GM12892 (cell line): ENCODE measurements around the gene POU2F3.

Experiments
- POLR2A ChIP-seq: IDR thresholded peaks from 2 replicates; pipeline ENCODE4 v1.6.1; 2011; ENCODE audit warnings: low read depth, low read length, control low read depth
- POLR2AphosphoS5 ChIP-seq: IDR thresholded peaks from 2 replicates; pipeline ENCODE4 v1.6.1; 2011; ENCODE audit warnings: low read depth, low read length, control low read depth

- TF ChIP-seq POLR2A, result no peak
- no peak for TF ChIP-seq POLR2AphosphoS5
These were observed 23.4 kb upstream of the POU2F3 start for GRCh38 chr11:120216426-120217102.
